H1 (cell line): ENCODE measurements around the gene TCERG1L. TPM values are rescaled to one million over a fixed set of nuclear protein-coding genes. Genes with fewer than 3 reads are reported as not detected.

Experiments
- ATF3 ChIP-seq: IDR thresholded peaks from 2 replicates; pipeline ENCODE4 v1.6.1; 2011; ENCODE audit warnings: low read depth, mild to moderate bottlenecking, low read length; ENCODE audit not compliant: insufficient read depth
- BCL11A ChIP-seq, 2 experiments: IDR thresholded peaks; one replicate each; pipeline ENCODE4 v1.6.1; 2011; ENCODE audit warnings: low read depth in 2 of 2, low read length in 2 of 2, mild to moderate bottlenecking in 2 of 2
- HDAC2 ChIP-seq, 2 experiments: fragments of 300-600 bp in 1 of 2; sonication (generic) in 1 of 2; IDR thresholded peaks; 2 replicates each; pipeline ENCODE4 v1.6.1; 2011 to 2012; ENCODE audit warnings: low read depth in 2 of 2, low read length in 2 of 2, mild to moderate bottlenecking in 2 of 2, moderate library complexity in 2 of 2, borderline replicate concordance in 1 of 2, inconsistent platforms in 1 of 2
- KDM4A ChIP-seq: IDR thresholded peaks from one replicate; pipeline ENCODE4 v1.7.1; 2012; ENCODE audit warnings: low read depth, mild to moderate bottlenecking, moderate library complexity, low read length, inconsistent platforms; ENCODE audit not compliant: severe bottlenecking
- NANOG ChIP-seq: IDR thresholded peaks from 2 replicates; pipeline ENCODE4 v1.6.1; 2011; ENCODE audit warnings: low read length, low read depth, mild to moderate bottlenecking, inconsistent platforms; ENCODE audit not compliant: insufficient read depth, poor library complexity, severe bottlenecking
- SAP30 ChIP-seq: fragments of 300-600 bp; sonication (generic); IDR thresholded peaks from 2 replicates; pipeline ENCODE4 v1.7.1; 2012; ENCODE audit warnings: low read length, moderate library complexity, mild to moderate bottlenecking, inconsistent platforms; ENCODE audit not compliant: insufficient read depth, insufficient replicate concordance
- YY1 ChIP-seq: IDR thresholded peaks from 2 replicates; pipeline ENCODE4 v1.6.1; 2011; ENCODE audit warnings: low read depth, mild to moderate bottlenecking, low read length
- polyA plus RNA-seq, 7 experiments: library from polyadenylated mRNA; depleted of rRNA in 3 of 7; stranded (reverse) in 5 of 7; unstranded in 2 of 7; fragments of >200 nt in 5 of 7; fragments of 200-250 nt in 2 of 7; gene quantifications; 1 replicate in 5 of 7; 2 replicates in 1 of 7; 4 replicates in 1 of 7; pipeline versions ENCODE4 v1.2.1 to v1.2.3, GENCODE V29; 2011 to 2013; ENCODE audit warnings: missing spikeins in 2 of 7, mixed read lengths in 2 of 7
- total RNA-seq: library from RNA; stranded (reverse); fragmentation: NEBNext Ultra II Directional; extraction: Animal tissue kit (Norgen Biotek cat#: 25700); gene quantifications from 2 replicates; pipeline ENCODE4 v1.2.1, GENCODE V29; 2021

TCERG1L gene
- total and polyA plus RNA-seq, 2 of the 8 experiments (the other 6 are each of a cell fraction or from before 2014, with no cell fraction given) = 3.9 to 6.9 TPM

- no peak for TF ChIP-seq BCL11A (IDR thresholded peaks at IDR 0.05; ENCODE audit: low read depth in 2 of 2, low read length in 2 of 2)
- no peak for TF ChIP-seq NANOG
- TF ChIP-seq ATF3 = no peak
- no peak for TF ChIP-seq YY1
- TF ChIP-seq KDM4A = no peak
- no peak for TF ChIP-seq SAP30
- TF ChIP-seq HDAC2 (IDR thresholded peaks at IDR 0.05; ENCODE audit: borderline replicate concordance in 1 of 2, low read depth in 2 of 2, low read length in 2 of 2) = no peak
Measured at GRCh38 chr10:131245475-131246059, 66.0 kb downstream of the TCERG1L start (continued).
